ENCODE data around the gene RALGAPB.
"Not testable (repeated sequence)": the region's sequence is repeated elsewhere in the genome, so short reads cannot be mapped to it uniquely, and the experiment has no call there.

Gene RALGAPB

DNA sequence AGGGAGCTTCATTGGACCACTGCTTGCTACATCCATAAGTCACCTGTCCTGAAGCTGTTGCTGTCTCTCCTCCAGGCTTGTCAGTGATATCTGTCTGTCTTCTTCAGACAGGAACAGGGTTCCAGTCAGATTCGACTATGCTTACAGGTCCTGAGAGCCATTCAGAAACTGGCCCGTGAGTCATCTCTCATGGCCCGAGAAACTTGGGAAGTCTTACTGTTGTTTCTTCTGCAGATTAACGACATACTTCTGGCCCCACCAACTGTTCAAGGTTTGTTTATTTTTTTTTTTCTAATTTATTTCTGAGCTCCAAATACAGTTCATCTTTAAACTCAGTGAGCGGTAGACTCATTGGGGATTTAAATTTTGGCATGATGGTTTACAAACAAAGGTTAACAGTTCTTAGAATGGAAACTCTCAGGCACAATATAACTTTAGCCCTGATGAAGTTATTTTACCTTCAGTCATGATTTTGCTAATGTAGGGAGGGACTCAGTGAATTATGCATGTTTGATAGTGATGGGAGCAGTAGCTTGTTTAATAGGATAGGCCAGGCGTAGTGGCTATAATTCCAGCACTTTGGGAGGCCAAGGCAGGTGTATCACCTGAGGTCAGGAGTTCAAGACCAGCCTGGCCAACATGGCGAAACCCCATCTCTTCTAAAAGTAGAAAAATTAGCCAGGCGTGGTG is 24.7 kb downstream of the RALGAPB start:
- DNase-seq (ENCODE audit: low read depth) = no peak

- no peak for DNase-seq (ENCODE audit: low read depth)
Measured at GRCh38 chr20:38498909-38499308, 26.3 kb downstream of the RALGAPB start.

DNA sequence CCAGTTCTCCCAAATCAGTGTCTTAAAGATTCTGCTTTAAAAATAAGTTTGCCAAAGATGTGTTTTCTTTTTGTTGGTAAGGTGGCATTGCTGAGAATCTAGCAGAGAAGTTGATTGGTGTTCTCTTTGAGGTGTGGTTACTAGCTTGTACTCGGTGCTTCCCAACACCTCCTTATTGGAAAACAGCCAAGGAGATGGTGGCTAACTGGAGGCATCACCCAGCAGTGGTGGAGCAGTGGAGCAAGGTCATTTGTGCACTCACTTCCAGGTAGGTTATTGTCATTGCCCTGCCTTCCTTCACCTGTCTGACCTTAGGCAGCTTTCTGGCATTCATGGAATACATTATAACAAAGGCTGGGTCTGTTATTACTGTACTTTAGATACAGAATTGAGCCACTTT is 26.7 kb downstream of the RALGAPB start:
- no peak for DNase-seq (ENCODE audit: low read depth)

DNA sequence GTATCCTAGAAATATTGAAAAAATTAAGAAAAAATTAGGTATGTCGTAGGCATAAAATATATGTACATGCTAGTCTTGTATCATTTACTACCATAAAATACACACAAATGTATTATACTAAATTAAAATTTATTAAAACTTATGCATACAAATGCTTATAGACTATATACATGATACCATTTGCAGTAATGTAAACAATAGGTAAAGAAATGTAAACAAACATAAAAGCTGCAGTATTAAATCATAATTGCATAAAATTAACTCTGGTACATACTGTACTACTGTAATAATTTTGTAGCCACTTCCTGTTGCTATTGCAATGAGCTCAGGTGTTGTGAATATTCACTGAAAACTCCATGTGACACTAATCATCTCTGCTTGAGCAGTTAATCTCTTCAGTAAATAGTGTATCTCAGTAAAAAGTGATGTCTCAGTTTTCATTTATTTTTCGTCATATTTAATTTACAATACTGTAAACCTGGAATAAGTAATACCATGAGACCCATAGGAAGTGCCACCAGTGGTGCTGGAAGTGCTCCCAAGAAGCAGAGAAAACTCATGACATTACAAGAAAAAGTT is 29.3 kb downstream of the RALGAPB start:
- no peak for DNase-seq (ENCODE audit: low read depth)

GRCh38 chr20:38504368-38505090 is 31.9 kb downstream of the RALGAPB start:
- no peak for DNase-seq (ENCODE audit: low read depth)

- DNase-seq (ENCODE audit: low read depth) = no peak
Measured at GRCh38 chr20:38505091-38505455, 32.4 kb downstream of the RALGAPB start.

DNA sequence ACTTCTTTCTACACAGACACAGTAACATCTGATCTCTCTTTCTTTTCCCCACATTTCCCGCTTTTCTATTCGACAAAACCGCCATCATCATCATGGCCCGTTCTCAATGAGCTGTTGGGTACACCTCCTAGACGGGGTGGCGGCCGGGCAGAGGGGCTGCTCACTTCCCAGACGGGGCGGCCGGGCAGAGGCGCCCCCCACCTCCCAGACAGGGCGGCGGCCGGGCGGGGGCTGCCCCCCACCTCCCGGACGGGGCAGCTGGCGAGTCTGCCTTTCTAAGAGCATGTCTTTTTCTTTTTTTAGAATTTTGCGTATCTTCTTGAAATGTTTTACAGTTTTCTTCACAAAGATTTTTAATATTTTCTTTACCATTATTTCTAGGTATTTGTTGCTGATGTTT is 39.1 kb downstream of the RALGAPB start:
- not testable (repeated sequence) for DNase-seq (ENCODE audit: low read depth)

GRCh38 chr20:38514185-38514584 is 41.5 kb downstream of the RALGAPB start:
- DNase-seq (ENCODE audit: low read depth) = no peak

- DNase-seq (ENCODE audit: low read depth) = no peak
Measured at GRCh38 chr20:38514947-38515346, 42.3 kb downstream of the RALGAPB start.

GRCh38 chr20:38515631-38516030 is 43.0 kb downstream of the RALGAPB start:
- no peak for DNase-seq (ENCODE audit: low read depth)

GRCh38 chr20:38519426-38519825 is 46.8 kb downstream of the RALGAPB start:
- no peak for DNase-seq (ENCODE audit: low read depth)

GRCh38 chr20:38520261-38520660 is 47.6 kb downstream of the RALGAPB start:
- no peak for DNase-seq (ENCODE audit: low read depth)

- DNase-seq (ENCODE audit: low read depth) = no peak
Measured at GRCh38 chr20:38523697-38524096, 51.1 kb downstream of the RALGAPB start.

GRCh38 chr20:38528167-38528566 is 55.5 kb downstream of the RALGAPB start:
- no peak for DNase-seq (ENCODE audit: low read depth)

- DNase-seq (ENCODE audit: low read depth) = no peak
Measured at GRCh38 chr20:38531021-38531420, 58.4 kb downstream of the RALGAPB start.

DNA sequence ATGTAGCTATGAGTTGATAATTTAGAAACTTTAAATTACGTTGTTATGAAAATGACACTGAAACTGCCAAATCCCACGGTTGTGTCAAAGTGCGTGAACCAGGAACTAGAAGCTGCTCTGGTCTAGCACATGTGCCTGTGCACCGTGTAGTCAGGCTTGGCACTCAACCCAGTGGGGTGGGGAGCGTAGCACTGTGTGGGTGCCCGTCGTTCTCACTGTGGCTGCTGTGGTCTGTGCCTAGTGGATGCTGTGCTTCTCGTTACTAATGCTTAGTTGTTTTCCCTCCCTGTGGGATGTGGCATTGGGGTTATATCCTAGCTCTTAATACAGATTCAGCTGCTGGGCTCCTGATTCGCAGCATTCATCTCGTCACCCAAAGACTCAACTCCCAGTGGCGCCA is 62.1 kb downstream of the RALGAPB start:
- DNase-seq (ENCODE audit: low read depth) = no peak

GRCh38 chr20:38536310-38536709 is 63.7 kb downstream of the RALGAPB start:
- no peak for DNase-seq (ENCODE audit: low read depth)

DNA sequence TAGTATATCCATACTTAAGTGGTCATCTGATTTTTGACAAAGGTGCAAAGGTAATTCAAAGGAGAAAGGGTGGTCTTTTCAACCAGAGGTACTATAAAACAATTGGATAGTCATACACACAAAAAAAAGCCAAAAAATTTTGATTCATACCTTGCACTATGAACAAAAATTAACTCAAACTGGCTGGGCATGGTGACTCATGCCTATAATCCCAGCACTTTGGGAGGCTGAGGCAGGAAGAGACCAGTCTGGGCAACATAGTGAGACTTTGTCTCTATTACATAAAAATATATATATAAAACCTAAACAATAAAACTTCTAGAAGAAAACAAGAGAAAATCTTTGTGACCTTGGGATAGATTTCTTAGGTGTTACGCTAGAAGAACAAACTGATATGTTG is 64.5 kb downstream of the RALGAPB start:
- no peak for DNase-seq (ENCODE audit: low read depth)

GRCh38 chr20:38538789-38539188 is 66.1 kb downstream of the RALGAPB start:
- no peak for DNase-seq (ENCODE audit: low read depth)

DNA sequence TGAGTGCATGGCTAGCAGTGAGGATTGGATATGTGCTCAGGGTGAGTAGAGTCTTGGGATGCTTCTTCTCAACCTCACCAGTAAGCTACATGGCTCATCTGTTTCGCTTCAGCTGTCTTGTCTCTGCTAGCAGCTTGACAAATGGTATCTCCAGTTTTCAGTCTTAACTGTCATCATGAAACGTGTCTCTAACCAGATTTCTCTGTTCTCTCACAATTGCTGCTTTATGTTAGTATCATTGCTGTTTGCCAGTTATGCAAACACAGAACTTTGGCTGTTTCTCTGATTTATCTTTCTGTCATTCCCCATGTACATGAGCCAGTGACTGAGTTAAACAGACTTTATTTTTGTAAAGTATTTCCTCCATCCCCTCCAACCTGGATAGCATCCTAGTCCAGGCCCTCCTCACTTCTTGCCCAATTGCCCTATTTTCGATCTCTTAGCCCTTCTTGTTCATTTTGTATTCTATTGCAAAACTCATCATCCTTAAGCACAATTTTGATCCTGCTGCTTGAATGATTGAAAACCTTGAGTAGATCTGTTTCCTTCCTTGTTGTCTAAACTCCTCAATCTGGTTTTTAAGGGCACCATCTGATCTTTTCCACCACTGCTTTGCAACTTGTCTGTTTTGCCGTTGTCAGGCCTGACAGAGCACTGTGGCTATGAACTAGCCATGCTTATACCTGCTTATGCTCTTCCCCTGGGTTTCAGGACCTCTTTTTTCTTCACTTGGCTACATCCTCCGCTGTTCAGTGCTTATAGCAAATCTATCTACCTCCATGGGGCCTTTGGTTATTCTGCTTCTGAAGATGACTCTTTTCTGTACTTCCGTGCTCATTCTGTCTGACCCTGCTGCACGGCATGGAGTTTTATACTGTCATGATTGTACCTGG is 70.6 kb downstream of the RALGAPB start:
- DNase-seq (ENCODE audit: low read depth) = no peak

DNA sequence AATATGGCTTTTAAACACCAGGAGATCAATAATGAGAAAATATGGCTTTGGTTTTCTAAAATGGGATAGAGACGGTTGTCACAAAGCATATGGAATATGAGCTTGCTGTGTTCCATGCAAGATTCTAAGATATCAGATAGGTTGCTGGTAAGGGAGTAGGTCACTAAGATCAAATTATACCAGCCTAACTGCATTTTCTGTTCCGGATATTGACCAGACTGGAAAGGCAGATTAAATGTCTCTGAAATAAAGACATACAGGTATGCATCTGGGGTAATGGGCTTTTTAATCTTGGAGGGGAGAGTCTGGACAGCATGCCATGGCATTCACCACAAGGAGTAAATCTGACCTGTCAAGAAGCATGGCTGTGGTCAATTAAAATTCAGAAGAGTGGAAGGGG is 73.1 kb downstream of the RALGAPB start:
- no peak for DNase-seq (ENCODE audit: low read depth)

DNA sequence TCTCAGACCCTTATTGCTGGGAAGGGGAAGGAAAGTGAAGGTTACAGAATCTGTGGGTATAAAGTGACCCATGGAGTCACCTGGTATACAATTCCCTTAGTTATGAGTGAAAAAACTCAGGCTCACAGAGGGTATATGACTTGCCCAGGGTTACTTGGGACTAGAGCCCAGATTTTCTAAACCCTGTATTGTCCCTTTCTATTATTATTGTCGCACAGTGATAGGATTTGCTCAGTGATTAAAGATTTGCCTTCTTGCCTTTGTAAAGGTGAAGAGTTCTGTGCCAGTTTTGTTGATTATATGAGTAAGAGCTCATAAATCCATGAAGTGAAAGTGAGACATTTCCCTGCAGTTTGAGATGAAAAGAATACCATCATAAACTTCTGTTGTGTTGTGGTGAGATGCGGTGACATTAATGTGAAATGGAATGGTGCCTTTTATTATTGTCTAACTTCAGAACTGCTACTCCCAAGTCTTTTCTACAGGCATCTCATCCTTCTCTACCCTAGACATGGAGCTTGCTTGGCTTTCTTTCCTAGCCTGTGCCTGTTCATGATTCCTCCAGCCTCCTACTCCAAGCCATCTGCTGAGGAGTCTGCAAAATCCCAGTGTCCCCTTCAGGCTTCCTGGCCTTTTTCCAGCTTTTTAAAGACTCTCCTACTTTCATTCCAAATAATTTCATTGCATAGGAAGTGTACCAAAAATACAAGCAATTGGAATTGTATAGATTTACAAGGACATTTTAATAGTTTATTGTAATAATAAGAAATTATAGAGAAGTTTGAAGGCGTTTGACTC is 74.8 kb downstream of the RALGAPB start:
- no peak for DNase-seq (ENCODE audit: low read depth)
